ENCODE measurements around the gene KHDRBS2.

- TF ChIP-seq FOSL1 (CRISPR knock-in tag; IDR thresholded peaks at IDR 0.05; ENCODE audit: borderline replicate concordance), result no peak
- TF ChIP-seq ZNF816 (CRISPR knock-in tag; IDR thresholded peaks at IDR 0.05; ENCODE audit: borderline replicate concordance), result no peak
- no peak for TF ChIP-seq SETDB1 (CRISPR knock-in tag; IDR thresholded peaks at IDR 0.05; ENCODE audit: borderline replicate concordance)
- no peak for TF ChIP-seq SNAPC5 (CRISPR knock-in tag; IDR thresholded peaks at IDR 0.05; ENCODE audit: borderline replicate concordance)
- no peak for TF ChIP-seq NCOR1 (IDR thresholded peaks at IDR 0.05; ENCODE audit: borderline replicate concordance, low read length)
- no peak for TF ChIP-seq CBX5 (CRISPR knock-in tag; IDR thresholded peaks at IDR 0.05; ENCODE audit: borderline replicate concordance)
- no peak for TF ChIP-seq ZNF790 (CRISPR knock-in tag; IDR thresholded peaks at IDR 0.05; ENCODE audit: borderline replicate concordance)
- TF ChIP-seq ZBTB46 (CRISPR knock-in tag; IDR thresholded peaks at IDR 0.05; ENCODE audit: borderline replicate concordance), result no peak
Observed at GRCh38 chr6:62283365-62283764, 2.7 kb downstream of the KHDRBS2 start.

All from HepG2 (cell line).